CD4-positive, alpha-beta T cell (primary cell): ENCODE data around the gene CTNND1. TPM values are rescaled to one million over a fixed set of nuclear protein-coding genes. Genes with fewer than 3 reads are reported as not detected.

Source experiments
- ATAC-seq: fragments of 200-7000 bp; cut with Tn5 transposase; one replicate; pipeline ENCODE4 v1.10.0; 2022; ENCODE audit warnings: mild to moderate bottlenecking; ENCODE audit not compliant: poor library complexity
- CTCF ChIA-PET: fragments of 350-600 bp; sonication (Branson Sonifier 250); formaldehyde crosslinking; loops from one replicate; lab custom pipeline; 2021; ENCODE audit warnings: antibody characterized with exemption, inconsistent platforms; lab: Charles Lee
- POLR2A ChIA-PET: fragments of 350-600 bp; sonication (Branson Sonifier 250); formaldehyde crosslinking; loops from one replicate; lab custom pipeline; 2021; ENCODE audit warnings: antibody characterized with exemption, inconsistent platforms; lab: Charles Lee
- DNase-seq, 14 experiments: peaks; one replicate each; pipeline ENCODE4 v3.0.0-alpha.2; 2013 to 2020; ENCODE audit warnings: mixed read lengths in 2 of 14
- H3K27ac ChIP-seq, 2 donors: one replicate each; pipeline versions ENCODE4 v1.5.1 to v1.7.0; 2013; ENCODE audit warnings: low read length in 2 of 2, low read depth in 1 of 2, mild to moderate bottlenecking in 1 of 2
- H3K27me3 ChIP-seq, 2 experiments: 1 replicate in 1 of 2; 2 replicates in 1 of 2; pipeline versions ENCODE4 v1.6.1 to v1.7.0; 2013; ENCODE audit warnings: low read length in 2 of 2, control low read depth in 1 of 2, mild to moderate bottlenecking in 1 of 2, moderate library complexity in 1 of 2; ENCODE audit not compliant: insufficient read depth in 2 of 2, control insufficient read depth in 1 of 2
- H3K36me3 ChIP-seq: one replicate; pipeline ENCODE4 v1.6.1; 2013; ENCODE audit warnings: low read length, control low read depth; ENCODE audit not compliant: insufficient read depth
- H3K4me1 ChIP-seq: one replicate; pipeline ENCODE4 v1.6.1; 2013; ENCODE audit warnings: low read length, control low read depth; ENCODE audit not compliant: insufficient read depth
- H3K4me3 ChIP-seq: one replicate; pipeline ENCODE4 v1.5.1; 2013; ENCODE audit warnings: mild to moderate bottlenecking, low read length, moderate library complexity
- H3K9me3 ChIP-seq, 2 experiments: 1 replicate in 1 of 2; 2 replicates in 1 of 2; pipeline versions ENCODE4 v1.6.1 to v1.7.0; 2013; ENCODE audit warnings: low read length in 2 of 2, mild to moderate bottlenecking in 2 of 2, control low read depth in 1 of 2, moderate library complexity in 1 of 2; ENCODE audit not compliant: control insufficient read depth in 1 of 2, insufficient read depth in 1 of 2
- H3K27ac Mint-ChIP-seq: one replicate; pipeline ENCODE4 v1.8.0; 2020; ENCODE audit warnings: mixed read lengths
- H3K27me3 Mint-ChIP-seq: one replicate; pipeline ENCODE4 v1.8.0; 2021; ENCODE audit warnings: mixed read lengths
- H3K36me3 Mint-ChIP-seq: one replicate; pipeline ENCODE4 v1.8.0; 2021; ENCODE audit warnings: low read depth, mixed read lengths
- H3K4me1 Mint-ChIP-seq: one replicate; pipeline ENCODE4 v1.8.0; 2021; ENCODE audit warnings: low read depth, mixed read lengths
- H3K4me3 Mint-ChIP-seq: one replicate; pipeline ENCODE4 v1.8.0; 2020; ENCODE audit warnings: mild to moderate bottlenecking, mixed read lengths
- H3K9me3 Mint-ChIP-seq: one replicate; pipeline ENCODE4 v1.8.0; 2020; ENCODE audit warnings: mixed read lengths
- CTCF ChIP-seq: fragments of 200-600 bp; IDR thresholded peaks from one replicate; pipeline ENCODE4 v1.8.0; 2022; ENCODE audit warnings: antibody characterized with exemption, mild to moderate bottlenecking
- intact Hi-C, 2 experiments: fragments of 100-400 bp; cut with DNase I in 1 of 2; cut with micrococcal nuclease in 1 of 2; formaldehyde crosslinking; loops; one replicate each; pipeline versions ENCODE4 v1.15.1 to v1.9.0; 2023 to 2025; cut with DNase I, micrococcal nuclease
- total RNA-seq, 174 experiments: library from RNA in 2 of 174; stranded (reverse) in 2 of 174; gene quantifications; one replicate each; pipeline ENCODE4 v1.2.3 and lab custom pipeline; 2021 to 2026

CTNND1 gene
- total RNA-seq, 2 experiments from 2014 or later = 12.4 to 12.5 TPM

DNA sequence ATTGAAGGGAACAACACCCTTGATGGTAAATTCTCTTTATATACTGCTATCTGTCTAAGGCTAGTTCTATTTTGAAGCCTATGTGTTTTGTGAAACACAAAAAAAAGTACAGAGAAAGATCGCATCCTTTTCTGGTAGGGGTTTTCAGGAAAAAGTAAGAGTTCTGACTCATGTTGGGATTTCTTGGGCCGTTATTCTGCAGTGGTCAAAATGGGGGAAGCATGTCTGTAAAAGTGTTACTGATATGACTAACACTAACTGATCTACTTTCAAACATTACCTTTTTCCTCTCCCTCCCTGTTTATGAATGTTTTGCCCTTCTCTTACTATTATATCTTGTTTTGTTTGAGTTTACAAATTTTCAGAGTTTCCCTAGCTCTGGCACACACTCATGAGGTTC lies 53.9 kb downstream of the CTNND1 start:
- Histone ChIP-seq H3K9me3 (no peaks in the 10 kb centered on the region), H3K27ac (no peak overlapping the region), H3K4me1 (no peaks in the 10 kb centered on the region), H3K36me3 (peaks cover 16% of the 10 kb centered on the region), H3K27me3 (no peaks in the 10 kb centered on the region), H3K4me3 (no peak overlapping the region)
- Mint-ChIP-seq H3K4me1 (no peaks in the 10 kb centered on the region), H3K27ac (no peak overlapping the region), H3K9me3 (no peaks in the 10 kb centered on the region), H3K27me3 (no peaks in the 10 kb centered on the region), H3K36me3 (peaks cover 51% of the 10 kb centered on the region), H3K4me3 (no peak overlapping the region)
- CTCF ChIA-PET = no interaction called here
- DNase-seq = no peak
- no peak for TF ChIP-seq CTCF
- intact Hi-C loops = no loop called here
- no peak for ATAC-seq
- POLR2A ChIA-PET = no interaction called here

DNA sequence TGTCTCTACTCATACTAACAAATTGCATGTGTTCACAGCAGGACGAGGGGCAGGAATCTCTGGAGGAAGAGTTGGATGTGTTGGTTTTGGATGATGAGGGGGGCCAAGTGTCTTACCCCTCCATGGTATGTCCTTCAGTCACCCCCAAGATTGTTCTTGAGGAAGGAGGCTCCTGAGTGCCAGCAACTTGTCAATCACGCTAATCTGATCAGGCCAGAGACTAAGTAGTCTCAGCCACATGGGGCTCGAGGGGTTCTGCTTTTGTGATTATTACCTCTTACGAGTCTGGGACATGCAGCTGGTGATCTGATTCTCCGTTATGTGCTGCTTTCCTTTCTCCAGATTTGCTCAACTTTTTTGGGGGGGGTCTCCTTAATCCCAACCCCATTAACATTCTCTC lies 54.3 kb downstream of the CTNND1 start:
- no peaks in the 10 kb centered on the region for H3K9me3 ChIP-seq
- POLR2A ChIA-PET = no interaction called here
- no peaks in the 10 kb centered on the region for H3K27me3 ChIP-seq
- Mint-ChIP-seq H3K9me3 (no peaks in the 10 kb centered on the region), H3K27me3 (no peaks in the 10 kb centered on the region), H3K4me3 (no peak overlapping the region), H3K27ac (no peak overlapping the region), H3K4me1 (no peaks in the 10 kb centered on the region), H3K36me3 (peaks cover 51% of the 10 kb centered on the region)
- H3K36me3 ChIP-seq = peaks cover 15% of the 10 kb centered on the region
- H3K27ac ChIP-seq = no peak overlapping the region
- no peaks in the 10 kb centered on the region for H3K4me1 ChIP-seq
- TF ChIP-seq CTCF = no peak
- H3K4me3 ChIP-seq = no peak overlapping the region
- intact Hi-C loops = no loop called here
- ATAC-seq (no peak), DNase-seq (no peak)
- CTCF ChIA-PET = no interaction called here

- Histone ChIP-seq H3K27me3 (no peaks in the 10 kb centered on the region), H3K4me1 (no peaks in the 10 kb centered on the region), H3K4me3 (no peak overlapping the region), H3K9me3 (no peaks in the 10 kb centered on the region), H3K27ac (no peak overlapping the region), H3K36me3 (peaks cover 8% of the 10 kb centered on the region)
- Mint-ChIP-seq H3K4me3 (no peak overlapping the region), H3K9me3 (no peaks in the 10 kb centered on the region), H3K27me3 (no peaks in the 10 kb centered on the region), H3K4me1 (no peaks in the 10 kb centered on the region), H3K27ac (no peak overlapping the region), H3K36me3 (peaks cover 35% of the 10 kb centered on the region)
- DNase-seq (no peak), ATAC-seq (no peak)
- ChIA-PET CTCF (interaction anchor here (1.2 kb wide), 1 partner anchor 18 kb away, joined by 3 read pairs; no protein-coding TSS in a partner anchor), POLR2A (no interaction called here)
- intact Hi-C loops = no loop called here
- no peak for TF ChIP-seq CTCF
Measured at GRCh38 chr11:57818812-57819211, 57.2 kb downstream of the CTNND1 start.
